GM19240 (cell line): ENCODE data around the gene ATF1.

ENCODE experiments used
- DNase-seq: peaks from one replicate; pipeline ENCODE4 v3.0.0; 2011; ENCODE audit warnings: low spot score; ENCODE audit not compliant: insufficient read length

The ATF1 gene

DNA sequence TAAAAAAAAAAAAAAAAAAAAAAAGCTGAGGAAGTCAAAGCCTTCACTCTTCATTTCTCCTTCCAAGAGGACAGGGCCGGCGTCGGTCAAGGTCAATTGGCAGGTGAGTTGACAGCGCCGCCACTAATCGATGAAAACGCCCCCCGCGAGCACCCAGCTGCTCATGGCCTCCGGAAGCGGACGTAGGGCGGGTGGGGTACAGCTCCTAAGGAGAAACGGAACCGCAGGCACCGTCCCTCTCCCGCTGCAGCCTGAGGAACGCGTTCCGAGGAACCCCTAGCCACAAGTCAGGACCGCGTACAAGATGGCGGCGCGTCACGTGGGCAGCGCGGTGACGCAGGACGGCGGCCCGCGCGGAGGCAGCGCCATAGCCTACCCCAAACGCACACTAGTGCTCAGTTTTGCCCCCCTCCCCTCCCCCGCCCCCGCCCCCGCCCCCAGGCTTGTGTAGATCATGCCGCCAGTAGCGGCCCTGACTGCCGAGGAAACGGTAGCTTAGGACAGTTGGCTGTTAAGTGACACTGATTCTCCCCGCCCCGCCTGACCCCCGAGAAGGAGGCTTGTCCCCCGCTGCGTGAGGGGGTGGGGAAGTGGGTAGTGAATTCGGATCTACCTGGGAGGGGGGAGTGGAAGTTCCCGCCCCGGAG, at the start of gene ATF1:
ATF1 (plus strand) TSS at position 463 of the 647 bp plus-strand sequence. CDS start 16,045 bp downstream, outside the sequence.
- DNase-seq: peak; percentile 83

DNA sequence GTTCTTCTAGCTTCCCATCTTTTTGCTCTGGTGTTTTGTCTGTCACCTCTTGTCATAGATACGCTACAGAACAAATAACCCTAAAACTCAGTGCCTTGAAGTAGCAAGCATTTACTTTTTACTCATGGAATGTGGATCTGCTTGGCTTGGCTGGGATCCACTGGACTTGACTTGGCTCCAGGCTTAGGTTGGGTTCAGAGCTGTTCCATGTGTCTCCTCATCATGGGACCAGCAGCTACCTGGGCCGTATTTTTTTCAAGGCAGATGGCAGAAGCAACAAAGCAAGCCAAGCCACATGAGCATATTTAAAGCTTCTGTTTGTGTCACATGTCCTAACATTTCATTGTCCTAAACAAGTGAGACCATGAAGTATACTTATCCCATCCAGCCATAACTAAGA, 48.7 kb upstream of the ATF1 start:
- no peak for DNase-seq

DNA sequence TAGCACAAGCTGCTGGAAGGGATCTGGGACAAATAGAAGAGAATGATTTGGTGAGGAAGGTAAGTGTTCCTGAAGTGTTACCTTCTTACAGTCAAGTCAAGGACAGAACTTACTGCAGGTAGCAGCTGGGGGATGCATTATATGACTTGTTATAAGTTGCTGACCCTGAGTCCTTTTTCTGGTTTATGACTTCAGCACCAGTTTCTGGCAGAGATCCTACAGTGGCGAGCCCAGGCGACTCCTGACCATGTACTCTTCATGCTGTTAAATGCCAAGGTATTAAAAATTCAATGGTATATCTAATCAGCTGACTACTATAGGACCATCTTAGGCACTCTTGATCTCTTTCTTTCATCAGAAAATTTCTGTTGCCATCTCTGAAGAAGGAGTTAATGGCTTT, 45.1 kb upstream of the ATF1 start:
- DNase-seq: no peak

DNA sequence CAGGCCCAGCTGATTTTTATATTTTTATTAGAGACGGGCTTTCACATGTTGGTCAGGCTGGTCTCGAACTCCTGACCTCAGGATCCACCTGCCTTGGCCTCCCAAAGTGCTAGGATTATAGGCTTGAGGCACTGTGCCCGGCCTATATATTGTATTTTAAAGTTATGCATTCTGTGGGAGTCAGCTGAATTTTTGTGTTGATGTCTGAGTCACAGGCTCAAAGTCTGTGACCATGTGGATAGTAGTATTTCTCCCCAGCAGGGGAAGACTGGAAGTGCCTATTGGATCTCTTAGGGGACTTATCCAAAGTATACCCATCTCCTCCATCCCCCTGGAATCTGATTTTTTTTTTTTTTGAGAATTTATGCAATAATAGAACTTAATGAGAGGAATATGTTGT, 43.8 kb upstream of the ATF1 start:
- no peak for DNase-seq

GRCh38 chr12:50720501-50720900, 43.4 kb upstream of the ATF1 start:
- no peak for DNase-seq

DNA sequence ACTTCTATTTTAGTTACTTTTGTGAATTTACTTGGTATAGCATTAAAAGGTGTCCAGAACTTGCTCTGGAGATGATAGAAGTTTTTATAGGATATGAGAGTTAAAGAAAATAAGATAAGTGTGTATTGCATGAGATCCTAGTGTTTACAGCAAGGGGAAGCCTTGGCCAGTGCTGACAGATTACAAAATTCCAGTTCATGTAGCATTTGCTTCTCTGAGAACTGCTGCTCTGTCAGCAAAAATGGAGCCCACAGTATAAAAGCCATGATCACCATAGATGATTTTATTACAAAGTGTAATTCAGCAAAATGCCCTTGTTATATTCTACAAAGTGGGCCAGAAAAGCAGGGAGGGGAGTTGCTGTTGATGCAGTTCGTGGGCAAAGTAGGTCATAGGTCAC, 40.0 kb upstream of the ATF1 start:
- no peak for DNase-seq

- no peak for DNase-seq
These were observed 38.6 kb upstream of the ATF1 start for GRCh38 chr12:50725011-50725942.

DNA sequence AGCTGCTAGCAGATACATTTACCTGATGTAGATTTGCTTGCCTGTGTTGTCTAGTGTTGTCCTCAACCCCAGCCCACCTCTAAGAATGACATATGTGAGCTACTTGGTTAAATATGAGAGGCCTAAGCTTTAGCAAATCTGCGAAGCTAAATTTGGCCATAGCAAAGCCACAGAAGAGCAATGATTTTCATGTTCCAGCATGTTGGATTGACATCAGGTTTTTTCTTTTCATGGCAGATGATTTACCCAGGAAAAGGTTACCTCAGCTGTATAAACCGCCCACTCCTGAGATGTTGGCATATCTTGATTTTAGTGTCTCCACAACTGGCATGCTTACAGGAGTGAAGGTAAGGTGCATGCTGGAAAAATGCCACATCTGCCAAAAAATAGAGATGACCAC, 36.4 kb upstream of the ATF1 start:
- no peak for DNase-seq

DNA sequence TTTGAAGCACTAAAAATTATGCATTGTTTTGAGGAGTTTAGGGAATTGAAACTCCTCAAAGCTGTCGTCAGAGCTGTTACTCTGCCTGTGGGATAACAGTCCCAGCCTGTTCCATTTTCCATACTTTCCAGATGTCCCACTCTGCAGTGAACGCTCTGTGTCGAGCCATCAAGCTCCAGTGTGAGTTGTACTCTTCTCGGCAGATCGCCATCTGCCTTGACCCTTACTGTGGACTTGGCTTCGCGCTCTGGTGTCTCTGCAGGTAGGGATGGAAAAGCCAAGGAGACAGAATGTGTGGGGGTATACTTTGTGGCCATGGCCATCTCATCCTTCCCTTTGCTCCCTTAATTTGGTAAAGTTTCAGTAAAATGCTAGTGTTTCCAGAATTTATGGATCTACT, 35.5 kb upstream of the ATF1 start:
- no peak for DNase-seq

DNA sequence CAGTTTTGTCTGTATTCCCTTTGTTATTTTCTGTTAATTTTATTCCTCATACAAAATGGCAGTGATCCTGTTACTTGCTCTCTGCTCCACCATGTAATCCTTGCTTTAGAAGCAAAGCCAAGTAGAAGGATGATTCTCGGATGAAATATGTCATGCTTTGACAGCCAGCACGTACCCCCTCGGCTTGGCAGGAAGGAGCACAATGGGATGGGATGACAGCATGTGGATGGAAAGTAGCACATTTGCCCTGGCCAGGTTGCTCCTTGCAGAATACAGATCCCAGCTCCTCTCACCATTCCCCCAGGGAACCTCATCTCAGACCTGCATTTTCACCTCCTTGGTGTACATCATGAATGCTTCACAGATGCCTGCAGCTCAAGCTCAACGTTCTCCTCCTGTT, 35.1 kb upstream of the ATF1 start:
- no peak for DNase-seq

DNA sequence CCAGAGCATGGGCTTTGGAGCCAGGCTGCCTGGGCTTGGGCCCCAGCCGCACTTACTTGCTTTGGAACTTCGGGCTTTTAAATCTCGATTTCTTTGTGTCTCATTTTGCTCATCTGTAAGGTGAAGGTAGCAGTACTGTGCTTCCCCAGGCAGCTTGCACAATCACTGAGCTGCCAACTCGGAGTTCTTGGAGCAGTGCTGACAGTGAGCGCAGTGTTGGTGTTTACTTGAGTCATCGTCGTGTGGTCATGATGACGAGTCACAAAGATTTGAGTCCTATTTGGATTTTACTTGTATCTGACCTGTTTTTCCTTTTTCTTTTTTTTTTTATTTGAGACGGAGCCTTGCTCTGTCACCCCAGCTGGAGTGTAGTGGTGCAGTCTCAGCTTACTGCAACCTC, 31.3 kb upstream of the ATF1 start:
- DNase-seq: no peak

- no peak for DNase-seq
These were observed 30.2 kb upstream of the ATF1 start for GRCh38 chr12:50733706-50734105.

DNA sequence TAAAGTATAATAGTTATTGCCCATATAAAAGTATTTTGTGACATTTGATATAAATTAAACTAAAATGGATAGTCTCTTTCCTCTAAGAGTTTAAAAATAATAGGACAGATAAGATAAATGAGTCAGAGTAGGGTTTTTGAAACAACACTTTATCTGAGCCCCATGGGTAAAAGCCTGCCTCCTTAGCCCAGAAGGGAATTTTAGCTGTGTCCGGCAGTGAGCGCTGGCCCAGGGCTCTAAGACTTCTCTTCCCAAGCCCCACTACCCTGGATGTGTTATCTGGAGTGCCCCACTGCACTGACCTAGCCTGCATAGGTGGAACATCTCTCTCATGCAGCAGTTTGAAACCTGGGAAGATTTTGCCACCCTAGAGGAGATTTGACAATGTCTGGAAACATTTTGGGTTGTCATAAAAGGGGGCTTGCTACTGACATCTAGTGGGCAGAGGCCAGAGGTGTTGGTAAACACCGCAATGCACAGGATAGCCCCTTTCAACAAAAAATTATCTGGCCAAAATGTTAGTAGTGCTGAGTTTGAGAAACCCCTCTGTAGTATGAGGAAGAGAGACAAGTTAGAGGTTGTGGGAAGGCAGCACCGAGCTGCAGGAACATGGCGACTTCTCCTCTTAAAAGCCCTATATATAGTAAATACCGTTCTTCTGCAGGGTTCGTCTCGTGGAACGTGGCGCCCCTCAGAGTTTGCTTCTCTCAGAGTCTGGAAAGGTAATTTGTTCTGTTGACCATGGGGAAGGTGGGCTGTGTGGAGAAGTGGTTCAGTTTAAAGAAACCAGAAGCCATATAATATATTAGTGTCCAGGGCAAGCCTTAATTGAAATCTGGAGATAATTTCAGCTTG, 29.3 kb upstream of the ATF1 start:
- no peak for DNase-seq

DNA sequence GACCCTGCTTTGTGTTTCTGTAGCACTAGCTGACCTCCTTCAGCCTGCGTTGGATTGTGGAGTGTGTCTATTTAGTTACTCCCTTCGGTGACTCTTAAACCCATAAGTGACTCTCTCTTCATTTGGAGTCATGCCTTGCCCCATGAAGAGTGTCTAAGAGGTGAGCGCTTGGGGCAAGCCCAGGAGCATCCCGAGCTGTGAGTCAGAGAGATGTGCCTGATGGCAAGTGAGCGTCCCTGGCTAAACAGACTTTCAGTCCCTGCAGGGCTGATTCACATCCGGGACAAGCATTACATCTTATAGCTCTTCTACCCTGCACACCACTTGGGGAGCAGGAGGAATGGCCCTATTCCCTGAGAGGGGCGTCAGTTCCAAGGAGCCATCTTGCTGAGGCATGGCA, 24.3 kb upstream of the ATF1 start:
- no peak for DNase-seq

GRCh38 chr12:50740307-50740706, 23.6 kb upstream of the ATF1 start:
- no peak for DNase-seq

DNA sequence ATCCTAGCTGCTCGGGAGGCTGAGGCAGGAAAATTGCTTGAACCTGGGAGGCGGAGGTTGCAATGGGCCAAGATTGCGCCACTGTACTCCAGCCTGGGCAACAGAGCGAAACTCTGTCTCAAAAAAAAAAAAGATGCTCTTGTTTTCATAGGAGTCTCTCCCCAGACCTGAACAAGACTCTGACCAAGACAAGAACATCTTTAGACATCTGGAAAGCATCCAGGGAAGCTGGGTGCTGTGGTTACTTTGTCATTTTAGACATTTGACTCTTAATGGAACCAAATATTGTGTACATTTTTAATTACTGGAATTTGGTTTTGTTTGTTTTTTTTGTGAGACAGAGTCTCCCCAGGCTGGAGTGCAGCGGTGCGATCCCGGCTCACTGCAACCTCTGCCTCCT, 21.1 kb upstream of the ATF1 start:
- DNase-seq: no peak

- DNase-seq: no peak
These were observed 18.0 kb upstream of the ATF1 start for GRCh38 chr12:50745861-50746260.

DNA sequence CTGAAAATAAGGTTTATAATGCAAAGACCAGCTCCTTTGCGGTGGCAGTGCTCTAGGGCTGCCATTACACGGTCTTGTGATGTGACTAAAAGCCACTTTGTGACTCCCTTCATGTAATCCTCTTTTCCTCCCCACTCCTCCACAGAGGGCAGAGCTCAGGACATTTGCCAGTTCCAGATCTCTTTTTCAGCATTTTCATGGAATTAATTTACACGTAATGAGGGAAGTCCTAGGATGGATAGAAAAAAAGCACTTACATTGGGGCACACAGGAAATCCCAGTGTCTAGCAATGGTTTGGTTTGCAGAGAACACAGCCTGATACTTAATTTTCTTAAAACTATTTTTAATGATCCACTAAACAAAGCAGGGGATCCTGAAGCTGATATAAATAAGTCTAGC, 17.5 kb upstream of the ATF1 start:
- DNase-seq: no peak

GRCh38 chr12:50747817-50748216, 16.1 kb upstream of the ATF1 start:
- DNase-seq: no peak

GRCh38 chr12:50749459-50749882, 14.4 kb upstream of the ATF1 start:
- no peak for DNase-seq

- DNase-seq: no peak
These were observed 13.5 kb upstream of the ATF1 start for GRCh38 chr12:50750366-50750765.
